HFF-Myc (cell line): Measurements from ENCODE around the gene ATP2B3.

Source experiments
- DNase-seq: peaks from one replicate; pipeline ENCODE4 v3.0.0-alpha.2; 2011; ENCODE audit warnings: low read depth; ENCODE audit errors: extremely low read depth
- H3K4me3 ChIP-seq: replicated peaks from 2 replicates; pipeline ENCODE4 v1.5.1; 2011; ENCODE audit warnings: low read depth, mild to moderate bottlenecking, control low read depth, low read length
- TF ChIP-seq, protein P1 (sequence below): IDR thresholded peaks from 2 replicates; pipeline ENCODE4 v1.5.1; 2012; ENCODE audit warnings: mild to moderate bottlenecking, low read depth, low read length, control low read depth; ENCODE audit errors: missing control alignments

ATP2B3 gene

DNA sequence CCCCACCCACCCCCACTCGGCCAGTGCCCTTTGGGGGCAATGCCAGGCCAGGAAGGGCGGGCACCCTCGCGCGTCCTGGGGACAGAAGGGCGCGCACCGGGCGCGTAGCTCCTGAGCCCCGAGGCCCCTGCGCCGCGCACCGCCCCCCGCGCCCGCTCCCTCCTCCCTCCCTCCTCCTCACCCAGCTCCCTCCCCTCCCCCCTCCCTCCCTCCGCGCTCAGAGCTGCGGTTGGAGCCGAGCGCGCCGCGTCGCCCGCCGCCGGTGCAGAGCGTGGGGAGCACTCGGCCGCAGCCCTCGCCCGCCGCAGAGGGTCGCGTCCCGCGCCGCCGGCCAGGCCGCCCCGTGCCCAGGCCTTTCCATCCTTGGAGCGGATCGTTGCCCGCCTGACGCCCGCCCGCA lies at the start of gene ATP2B3:
ATP2B3 (plus strand) TSS at position 220 of the 400 bp plus-strand sequence. CDS start 18,606 bp downstream, outside the sequence.
- TF ChIP-seq, protein P1, sequence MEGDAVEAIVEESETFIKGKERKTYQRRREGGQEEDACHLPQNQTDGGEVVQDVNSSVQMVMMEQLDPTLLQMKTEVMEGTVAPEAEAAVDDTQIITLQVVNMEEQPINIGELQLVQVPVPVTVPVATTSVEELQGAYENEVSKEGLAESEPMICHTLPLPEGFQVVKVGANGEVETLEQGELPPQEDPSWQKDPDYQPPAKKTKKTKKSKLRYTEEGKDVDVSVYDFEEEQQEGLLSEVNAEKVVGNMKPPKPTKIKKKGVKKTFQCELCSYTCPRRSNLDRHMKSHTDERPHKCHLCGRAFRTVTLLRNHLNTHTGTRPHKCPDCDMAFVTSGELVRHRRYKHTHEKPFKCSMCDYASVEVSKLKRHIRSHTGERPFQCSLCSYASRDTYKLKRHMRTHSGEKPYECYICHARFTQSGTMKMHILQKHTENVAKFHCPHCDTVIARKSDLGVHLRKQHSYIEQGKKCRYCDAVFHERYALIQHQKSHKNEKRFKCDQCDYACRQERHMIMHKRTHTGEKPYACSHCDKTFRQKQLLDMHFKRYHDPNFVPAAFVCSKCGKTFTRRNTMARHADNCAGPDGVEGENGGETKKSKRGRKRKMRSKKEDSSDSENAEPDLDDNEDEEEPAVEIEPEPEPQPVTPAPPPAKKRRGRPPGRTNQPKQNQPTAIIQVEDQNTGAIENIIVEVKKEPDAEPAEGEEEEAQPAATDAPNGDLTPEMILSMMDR, result no peak
- H3K4me3 ChIP-seq, result no peak within 1 kb of the TSS
- no peak for DNase-seq

DNA sequence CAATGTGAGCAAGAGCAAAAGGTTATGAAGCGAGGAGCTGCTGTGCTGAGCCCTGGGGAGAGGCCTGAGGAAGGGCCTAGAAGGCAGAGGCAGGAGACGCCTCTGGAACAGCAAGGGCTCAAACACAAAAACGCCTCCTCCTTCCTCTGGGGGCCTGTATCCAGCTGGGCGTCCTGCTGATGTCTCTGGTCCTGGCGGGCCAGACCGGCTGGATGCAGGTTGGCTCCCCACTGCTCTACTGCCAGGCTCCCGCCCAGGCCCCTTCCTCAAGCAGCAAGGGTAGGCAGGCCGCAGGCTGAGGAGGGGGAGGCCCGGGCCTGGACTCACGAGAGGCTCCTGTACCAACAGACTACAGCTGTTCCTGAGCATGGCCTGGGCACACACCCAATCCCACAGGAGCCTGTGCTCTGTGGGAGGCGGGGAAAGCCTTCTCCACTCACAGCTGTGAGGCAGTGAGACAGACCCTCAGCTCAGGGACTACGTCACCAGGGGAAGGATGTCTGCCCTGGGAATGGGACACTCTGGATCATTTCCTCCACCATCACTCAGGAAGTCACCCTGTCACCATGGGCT lies 49.3 kb upstream of the ATP2B3 start:
- DNase-seq, result no peak
- H3K4me3 ChIP-seq, result no peak overlapping the region
- TF ChIP-seq, protein P1, result no peak

DNA sequence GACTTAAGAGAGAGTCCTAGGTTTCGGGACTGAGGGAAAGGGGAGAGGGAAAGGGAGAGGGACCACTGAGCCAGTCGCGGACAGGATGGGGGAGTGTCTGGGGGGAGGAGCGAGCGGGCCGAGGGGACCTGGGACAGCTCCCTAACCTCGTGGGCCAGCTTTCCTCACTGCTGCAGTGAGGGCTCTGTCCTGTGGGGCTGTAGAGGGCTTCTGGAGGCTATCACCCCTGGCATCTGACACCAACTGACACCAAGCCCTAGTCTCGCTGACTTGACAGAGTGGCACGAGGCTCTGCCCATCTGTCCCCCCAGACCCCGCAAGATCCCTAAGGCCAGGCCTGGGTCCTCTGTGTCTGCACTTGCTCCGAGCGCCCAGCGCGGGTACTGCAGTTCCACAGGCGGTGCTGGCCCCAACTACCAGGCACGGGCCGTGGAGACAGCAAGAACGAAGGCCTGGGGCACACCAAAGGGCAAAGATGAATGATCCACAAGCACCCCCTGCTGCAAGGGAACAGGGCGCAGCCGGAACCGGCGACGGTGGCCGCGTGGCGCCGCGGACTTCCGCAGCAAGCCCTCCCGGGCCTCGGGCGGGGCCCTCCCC lies 47.5 kb upstream of the ATP2B3 start:
- TF ChIP-seq, protein P1, result no peak
- H3K4me3 ChIP-seq, result peak overlapping the region; percentile 75
- no peak for DNase-seq

DNA sequence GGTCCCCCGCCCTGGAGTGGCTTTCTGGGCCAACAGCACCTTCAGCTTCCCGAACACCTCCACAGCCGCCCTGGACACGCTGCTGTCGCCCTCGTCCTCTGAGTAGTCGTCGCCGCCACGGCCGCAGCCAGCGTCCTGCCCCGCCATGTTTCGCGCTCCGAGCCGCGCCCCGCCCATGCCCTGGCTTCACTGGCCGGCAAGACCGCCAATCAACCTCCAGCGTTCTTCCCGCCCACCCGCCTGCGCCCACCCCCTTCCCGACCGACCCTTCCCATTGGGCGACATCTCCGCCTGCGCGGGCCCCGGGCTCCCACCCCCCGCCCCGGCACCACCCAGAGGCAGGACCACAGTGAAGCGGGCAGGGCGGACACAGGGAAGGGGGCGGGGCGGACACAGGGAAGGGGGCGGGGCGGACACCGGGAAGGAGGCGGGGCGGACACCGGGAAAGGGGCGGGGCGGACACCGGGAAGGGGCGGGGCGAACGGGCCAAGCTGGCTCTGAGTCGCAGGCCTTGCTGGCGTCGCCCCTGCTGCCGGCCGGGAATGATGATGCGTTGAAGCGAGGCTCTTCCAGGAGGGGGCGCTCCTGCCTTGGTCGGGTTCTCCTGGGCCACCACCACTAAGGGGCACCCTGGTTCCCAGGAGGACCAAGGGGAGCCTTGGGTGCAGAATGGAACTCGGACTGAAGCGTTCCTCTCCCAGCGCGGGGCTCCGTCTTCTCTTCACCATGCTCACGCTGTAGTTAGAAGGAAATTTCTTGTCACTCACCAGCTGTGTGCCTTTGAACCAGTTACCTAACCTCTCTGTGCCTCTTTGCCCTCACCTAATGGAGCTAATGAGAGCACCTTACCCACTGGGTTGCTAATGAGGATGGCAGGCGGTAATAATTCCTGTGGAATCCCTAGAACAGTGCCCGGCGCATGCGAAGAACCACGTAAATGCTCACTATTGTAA lies 46.8 kb upstream of the ATP2B3 start, which contains the start of gene HAUS7:
HAUS7 (minus strand) TSS at position 166 of the 953 bp plus-strand sequence; CDS start at position 147, 19 bp downstream.
- TF ChIP-seq, protein P1, result peak; percentile 65
- H3K4me3 ChIP-seq, result peak within 1 kb of the TSS; percentile 75
- peak; percentile 52 for DNase-seq

DNA sequence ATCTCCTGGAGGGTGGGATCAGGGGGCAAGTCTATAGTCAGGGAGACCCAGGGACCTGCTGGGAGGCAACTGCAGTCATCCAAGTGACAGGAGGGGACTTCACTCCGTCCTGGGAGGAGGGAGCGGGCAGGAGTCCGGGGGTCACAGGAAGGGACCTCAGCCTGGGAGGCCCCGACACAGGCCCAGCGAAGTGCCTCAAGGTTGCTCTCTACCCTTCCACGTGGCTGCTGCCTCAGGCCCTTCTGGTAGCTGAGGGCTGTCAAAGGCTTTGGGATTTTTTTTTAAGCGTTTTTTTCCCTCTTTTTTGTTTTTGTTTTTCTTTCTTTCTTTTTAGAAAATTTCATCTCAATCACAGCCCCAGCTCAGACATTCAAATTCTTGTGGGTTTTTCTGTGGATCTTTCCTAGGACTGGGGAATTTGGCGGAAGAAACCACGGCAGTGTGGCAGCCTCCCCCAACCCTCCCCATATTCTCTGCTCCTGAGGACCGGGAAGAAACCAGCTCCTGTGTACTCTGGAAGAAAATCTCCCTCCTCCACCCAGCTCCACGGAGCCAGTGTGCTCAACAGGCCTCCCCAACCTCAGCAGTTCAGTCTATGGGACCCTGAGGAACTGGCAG lies 45.7 kb upstream of the ATP2B3 start:
- DNase-seq, result no peak
- H3K4me3 ChIP-seq, result no peak overlapping the region
- TF ChIP-seq, protein P1, result no peak

DNA sequence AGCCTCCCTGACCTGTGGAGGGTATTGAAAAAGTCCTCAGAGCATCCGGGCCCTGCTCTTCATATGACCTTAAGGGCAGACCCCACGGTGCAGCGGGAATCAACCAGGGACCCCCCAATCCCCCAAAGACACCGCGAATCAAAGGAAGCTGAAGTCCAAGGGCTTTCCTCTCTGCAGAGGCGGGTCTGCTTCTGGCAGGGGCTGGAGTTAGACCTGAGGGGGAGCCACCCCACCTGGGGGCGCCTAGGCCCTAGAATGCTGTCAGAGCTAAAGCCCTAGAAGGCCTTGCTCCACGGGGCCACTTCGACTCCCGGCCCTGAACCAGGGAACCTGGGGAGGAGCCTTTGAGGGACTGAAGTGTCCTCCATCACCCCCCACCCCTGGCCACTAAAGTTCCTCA lies 44.3 kb upstream of the ATP2B3 start:
- TF ChIP-seq, protein P1, result no peak
- DNase-seq, result no peak
- H3K4me3 ChIP-seq, result no peak overlapping the region
